Measurements from ENCODE around the gene IFI27L2. TPM values are rescaled to one million over a fixed set of nuclear protein-coding genes. Genes with fewer than 3 reads are reported as not detected.

IFI27L2 gene
- total and polyA plus RNA-seq, 2 donors (not counting 1 experiment from before 2014, with no cell fraction given), result 91.4 to 225 TPM

GRCh38 chr14:94077823-94078222, 51.6 kb downstream of the IFI27L2 start:
- no peak overlapping the region for H3K9ac ChIP-seq (ENCODE audit: insufficient read depth, low read length)
- no peak overlapping the region for H3K27ac ChIP-seq (ENCODE audit: insufficient read depth, low read length)
- no peaks in the 10 kb centered on the region for H4K20me1 ChIP-seq (ENCODE audit: control insufficient read depth, extremely low read depth, insufficient read depth, low read length)
- H3K4me2 ChIP-seq (ENCODE audit: extremely low read depth, insufficient read depth, low read length), result peak overlapping the region; percentile 39
- H3K9me3 ChIP-seq (ENCODE audit: control insufficient read depth, insufficient read depth, low read depth, low read length), result no peaks in the 10 kb centered on the region
- TF ChIP-seq CTCF (conservative IDR thresholded peaks at IDR 0.05 in 1 of 2, IDR thresholded peaks at IDR 0.05 in 1 of 2; ENCODE audit: low read depth in 1 of 2, low read length in 2 of 2) (no peak), EZH2 (IDR thresholded peaks at IDR 0.05; ENCODE audit: low read length, missing control alignments) (no peak)
- H2AFZ ChIP-seq (ENCODE audit: low read length), result no peak overlapping the region
- DNase-seq (ENCODE audit: low read depth in 2 of 2), result no peak
- no peaks in the 10 kb centered on the region for H3K27me3 ChIP-seq (ENCODE audit: control insufficient read depth, insufficient read depth, low read length)
- peaks cover 9% of the 10 kb centered on the region for H3K36me3 ChIP-seq (ENCODE audit: control insufficient read depth, insufficient read depth, low read length)
- H3K4me3 ChIP-seq (replicated peaks in 1 of 4; ENCODE audit: control extremely low read depth in 1 of 4, insufficient read depth in 1 of 4, low read depth in 3 of 4, low read length in 4 of 4), result peak overlapping the region in 2 of 4 experiments; percentile 40 to 98
- peaks cover 82% of the 10 kb centered on the region for H3K79me2 ChIP-seq (ENCODE audit: control insufficient read depth, insufficient read depth, low read length)
- peaks cover 11% of the 10 kb centered on the region for H3K4me1 ChIP-seq (ENCODE audit: control insufficient read depth, extremely low read depth, insufficient read depth, low read length)

Other genes with a start within 250 kb of the IFI27L2 start
- not detected in 2 replicates for gene FAM181A, start 202.3 kb downstream of the IFI27L2 start, total RNA-seq
- not detected in 2 replicates for gene FAM181A, start 202.3 kb downstream of the IFI27L2 start, polyA plus RNA-seq
- gene ASB2, start 153.0 kb downstream of the IFI27L2 start, total RNA-seq, result 0.51 and 0.99 TPM in 2 replicates
- 0.91 and 1.5 TPM in 2 replicates for gene ASB2, start 153.0 kb downstream of the IFI27L2 start, polyA plus RNA-seq
- not detected in 2 replicates for gene CCDC197, start 132.3 kb downstream of the IFI27L2 start, total RNA-seq
- not detected in 2 replicates for gene CCDC197, start 132.3 kb downstream of the IFI27L2 start, polyA plus RNA-seq
- 1.5 and 2.3 TPM in 2 replicates for gene OTUB2, start 103.3 kb downstream of the IFI27L2 start, total RNA-seq
- 1.3 and 1.4 TPM in 2 replicates for gene OTUB2, start 103.3 kb downstream of the IFI27L2 start, polyA plus RNA-seq
- gene DDX24, start 48.4 kb downstream of the IFI27L2 start, total RNA-seq, result 103 and 143 TPM in 2 replicates
- gene DDX24, start 48.4 kb downstream of the IFI27L2 start, polyA plus RNA-seq, result 192 and 244 TPM in 2 replicates
- 8.5 and 14.4 TPM in 2 replicates for gene IFI27L1, start 48.3 kb downstream of the IFI27L2 start, total RNA-seq
- gene IFI27L1, start 48.3 kb downstream of the IFI27L2 start, polyA plus RNA-seq, result 20.3 and 26.0 TPM in 2 replicates
- 7.9 and 11.6 TPM in 2 replicates for gene IFI27, start 18.9 kb downstream of the IFI27L2 start, total RNA-seq
- gene IFI27, start 18.9 kb downstream of the IFI27L2 start, polyA plus RNA-seq, result 8.3 and 32.2 TPM in 2 replicates
- 0.51 and 0.99 TPM in 2 replicates for gene PPP4R4, start 44.7 kb upstream of the IFI27L2 start, total RNA-seq
- gene PPP4R4, start 44.7 kb upstream of the IFI27L2 start, polyA plus RNA-seq, result 0.35 and 0.61 TPM in 2 replicates
- not detected in 2 replicates for gene SERPINA10, start 163.7 kb upstream of the IFI27L2 start, total RNA-seq
- not detected in 2 replicates for gene SERPINA10, start 163.7 kb upstream of the IFI27L2 start, polyA plus RNA-seq
- gene SERPINA6, start 193.7 kb upstream of the IFI27L2 start, total RNA-seq, result not detected in 2 replicates
- not detected in 2 replicates for gene SERPINA6, start 193.7 kb upstream of the IFI27L2 start, polyA plus RNA-seq
- gene SERPINA2, start 237.1 kb upstream of the IFI27L2 start, total RNA-seq, result not detected in 2 replicates
- not detected in 2 replicates for gene SERPINA2, start 237.1 kb upstream of the IFI27L2 start, polyA plus RNA-seq